HG03064 (cell line): ENCODE measurements around the gene CCDC28A.

Experiments used
- ATAC-seq: cut with Tn5 transposase; IDR thresholded peaks from one replicate; pipeline ENCODE4 v1.9.1; 2021; ENCODE audit warnings: low read depth; ENCODE audit not compliant: unreplicated experiment

CCDC28A gene

GRCh38 chr6:138787138-138787537 is 13.6 kb downstream of the CCDC28A start:
- ATAC-seq = no peak

GRCh38 chr6:138795809-138796603 is 22.4 kb downstream of the CCDC28A start, which contains the start of gene ECT2L:
Gene ECT2L, plus strand, starts transcription at chr6:138796087. Its CDS starts 17,188 bp downstream, at chr6:138813275.
- no peak for ATAC-seq

GRCh38 chr6:138796771-138797170 is 23.2 kb downstream of the CCDC28A start:
- ATAC-seq = no peak

GRCh38 chr6:138797806-138798446 is 24.4 kb downstream of the CCDC28A start:
- ATAC-seq = no peak

GRCh38 chr6:138800377-138801150 is 27.0 kb downstream of the CCDC28A start:
- ATAC-seq = no peak

GRCh38 chr6:138803331-138803730 is 29.8 kb downstream of the CCDC28A start:
- no peak for ATAC-seq

GRCh38 chr6:138803861-138804260 is 30.3 kb downstream of the CCDC28A start:
- ATAC-seq = no peak

GRCh38 chr6:138805016-138805765 is 31.6 kb downstream of the CCDC28A start:
- ATAC-seq = no peak

- no peak for ATAC-seq
Observed at GRCh38 chr6:138806889-138807288, 33.3 kb downstream of the CCDC28A start.

- no peak for ATAC-seq
Observed at GRCh38 chr6:138809677-138810076, 36.1 kb downstream of the CCDC28A start.

- ATAC-seq = no peak
Observed at GRCh38 chr6:138811866-138812265, 38.3 kb downstream of the CCDC28A start.

- no peak for ATAC-seq
Observed at GRCh38 chr6:138814179-138814834, 40.7 kb downstream of the CCDC28A start.

- ATAC-seq = no peak
Observed at GRCh38 chr6:138815221-138815620, 41.7 kb downstream of the CCDC28A start.

- peak; percentile 52 for ATAC-seq
Observed at GRCh38 chr6:138815797-138816528, 42.4 kb downstream of the CCDC28A start.

GRCh38 chr6:138817799-138818198 is 44.2 kb downstream of the CCDC28A start:
- no peak for ATAC-seq

GRCh38 chr6:138818496-138819194 is 45.1 kb downstream of the CCDC28A start:
- ATAC-seq = peak; percentile 61

GRCh38 chr6:138821519-138821918 is 48.0 kb downstream of the CCDC28A start:
- ATAC-seq = no peak

- ATAC-seq = no peak
Observed at GRCh38 chr6:138824482-138825144, 51.0 kb downstream of the CCDC28A start.
